CD4-positive, alpha-beta T cell treated with Interleukin-21 for 1 hour (primary cell): ENCODE results near the gene TMEM120B.

Experiments used
- DNase-seq: peaks from one replicate; pipeline ENCODE4 v3.0.0-alpha.2; 2020

The TMEM120B gene

GRCh38 chr12:121823101-121823726 lies 110.7 kb downstream of the TMEM120B start:
- DNase-seq, result no peak

DNA sequence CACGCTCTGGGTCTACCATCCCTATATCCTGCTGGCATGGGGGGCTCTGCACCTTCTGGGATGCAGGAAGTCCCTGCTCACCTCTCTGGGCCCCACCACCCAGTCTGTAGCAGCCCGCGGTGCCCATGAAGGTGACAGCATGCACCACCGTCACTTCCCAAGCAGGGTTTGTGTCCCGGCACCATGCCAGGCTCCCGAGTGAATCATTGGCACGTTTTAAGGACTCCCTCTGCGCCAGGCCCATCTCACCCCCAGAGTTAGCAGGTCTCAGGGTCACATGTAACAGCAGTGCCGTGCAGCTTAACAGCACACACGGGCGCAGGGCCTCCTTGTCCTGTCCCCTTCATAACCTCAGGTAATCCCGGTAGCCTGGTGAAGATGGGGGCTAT lies 111.2 kb downstream of the TMEM120B start:
- no peak for DNase-seq

DNA sequence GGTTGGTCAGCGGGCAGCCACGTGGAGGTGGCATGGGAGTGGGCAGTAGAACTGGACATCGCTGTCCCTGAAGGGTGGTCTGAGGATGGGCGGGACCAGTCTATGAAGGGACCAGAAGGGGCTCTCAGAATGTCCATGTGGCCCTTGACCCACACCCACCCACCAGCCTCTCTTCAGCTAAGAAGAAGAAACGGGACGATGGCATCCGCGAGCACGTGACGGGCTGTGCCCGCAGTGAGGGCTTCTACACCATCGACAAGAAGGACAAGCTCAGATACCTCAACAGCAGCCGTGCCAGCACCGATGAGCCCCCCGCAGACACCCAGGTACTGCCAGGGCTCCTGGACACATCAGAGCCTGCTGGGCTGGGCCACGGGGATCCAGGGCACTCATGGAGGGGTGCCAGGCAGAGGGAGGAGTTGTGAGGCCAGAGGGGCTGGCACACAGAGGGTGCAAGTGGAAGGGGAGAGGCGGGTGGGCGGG lies 112.5 kb downstream of the TMEM120B start:
- no peak for DNase-seq

GRCh38 chr12:121826318-121827150 lies 114.0 kb downstream of the TMEM120B start:
- DNase-seq, result no peak

- DNase-seq, result no peak
These were observed 115.0 kb downstream of the TMEM120B start for GRCh38 chr12:121827351-121828099.

- DNase-seq, result no peak
These were observed 115.8 kb downstream of the TMEM120B start for GRCh38 chr12:121828306-121828705.

DNA sequence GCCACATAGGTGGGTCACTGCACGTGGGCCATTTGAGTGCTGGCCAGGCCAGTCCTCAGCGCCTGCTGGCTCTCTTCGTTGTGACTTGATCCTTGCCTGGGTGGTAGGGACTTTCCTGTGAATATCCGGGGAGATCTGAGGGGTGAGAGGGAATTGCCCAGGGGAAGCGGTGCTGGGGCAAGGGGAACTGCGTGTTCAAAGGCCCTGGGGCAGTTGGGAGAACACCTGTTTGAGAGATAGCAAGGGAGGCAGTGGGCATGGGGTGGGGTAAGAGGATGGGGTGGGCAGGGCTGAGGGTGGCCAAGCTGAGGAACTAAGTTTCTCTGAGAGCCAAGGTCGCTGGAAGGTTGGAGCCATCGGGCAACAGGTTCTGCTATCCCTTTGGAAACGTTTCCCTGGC lies 116.3 kb downstream of the TMEM120B start:
- no peak for DNase-seq

DNA sequence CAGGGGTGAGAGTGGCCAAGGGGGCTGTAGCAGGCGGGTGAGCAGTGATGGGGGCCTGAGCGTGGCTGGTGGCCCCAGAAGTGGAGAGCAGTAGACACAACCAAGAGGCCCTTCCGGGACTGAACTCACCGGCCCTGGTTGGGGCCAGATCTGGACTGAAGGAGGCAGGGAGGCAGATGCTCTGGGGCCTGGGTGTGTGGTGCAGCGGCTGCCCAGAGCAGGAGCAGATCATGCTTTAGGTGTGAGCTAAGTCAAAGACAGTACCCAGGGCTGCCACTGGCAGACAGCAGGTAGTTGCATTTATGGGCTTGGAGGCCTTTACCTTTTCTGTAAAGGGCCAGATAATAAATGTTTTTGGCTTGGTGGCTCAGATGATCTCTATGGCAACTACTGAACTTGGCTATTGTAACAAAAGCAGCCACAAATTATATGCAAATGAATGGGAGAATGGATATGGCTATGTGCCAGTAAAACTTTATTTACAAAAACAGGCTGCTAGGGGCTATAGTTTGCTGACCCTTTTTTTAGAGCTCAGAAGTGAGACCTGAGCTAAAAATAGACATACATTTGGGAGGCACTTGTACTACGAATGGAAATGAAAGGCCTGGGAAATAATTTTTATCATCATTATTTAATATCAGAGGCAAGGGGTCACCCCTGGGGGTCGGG lies 116.8 kb downstream of the TMEM120B start:
- no peak for DNase-seq

GRCh38 chr12:121830134-121830533 lies 117.6 kb downstream of the TMEM120B start:
- no peak for DNase-seq

DNA sequence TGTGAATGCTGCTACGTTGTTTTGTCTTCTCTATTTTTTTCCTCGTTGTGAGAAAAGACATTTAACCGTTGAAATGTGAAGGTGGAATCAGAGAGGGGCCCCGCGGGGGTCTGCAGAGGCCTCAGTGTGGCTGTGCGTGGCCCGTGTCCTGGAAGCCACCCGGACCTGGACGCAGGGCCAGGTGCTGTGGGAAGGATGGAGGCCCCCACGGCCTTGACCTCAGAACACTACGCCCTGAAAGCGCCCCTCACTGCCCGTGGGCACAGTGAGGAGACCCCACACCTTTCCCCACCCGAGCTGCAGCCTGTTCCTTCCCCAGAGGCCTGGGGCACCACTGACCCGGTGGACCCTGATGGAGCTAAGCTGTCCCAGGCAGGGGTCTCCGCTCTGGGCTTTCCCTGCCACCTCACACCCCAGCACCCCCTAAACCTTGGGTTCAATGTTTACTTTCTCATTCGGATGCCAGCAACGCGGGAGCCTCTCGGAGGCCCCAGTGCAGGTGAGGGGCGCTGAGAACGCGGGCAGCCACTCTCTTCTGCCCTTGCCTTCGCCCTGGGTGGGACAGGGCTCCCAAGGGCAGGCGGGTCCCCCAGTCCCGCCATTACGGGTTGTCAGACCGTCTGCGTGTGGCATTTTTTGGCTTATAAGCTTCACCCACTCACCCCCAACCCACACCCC lies 118.2 kb downstream of the TMEM120B start:
- DNase-seq, result no peak
